Erythroblast (primary cell): Measurements from ENCODE around the gene ELMOD3.
"Not testable (repeated sequence)": the region's sequence is repeated elsewhere in the genome, so short reads cannot be mapped to it uniquely, and the experiment has no call there.

Source experiments
- GATA1 ChIP-seq: IDR thresholded peaks from 2 replicates; pipeline ENCODE4 v1.6.1; 2011; ENCODE audit warnings: low read depth, mild to moderate bottlenecking, control low read depth, low read length, moderate library complexity
- POLR2A ChIP-seq: IDR thresholded peaks from 2 replicates; pipeline ENCODE4 v1.6.1; 2011; ENCODE audit warnings: mild to moderate bottlenecking, low read length

GRCh38 chr2:85439569-85439968 is 85.0 kb downstream of the ELMOD3 start:
- TF ChIP-seq POLR2A, GATA1: not testable (repeated sequence)
